ENCODE measurements around the gene ARID3A. TPM values are rescaled to one million over a fixed set of nuclear protein-coding genes. Genes with fewer than 3 reads are reported as not detected.

ARID3A gene
- total and polyA plus RNA-seq, 2 of the 13 experiments (the other 11 are each of a cell fraction or from before 2014, with no cell fraction given) = 71.3 to 77.9 TPM

DNA sequence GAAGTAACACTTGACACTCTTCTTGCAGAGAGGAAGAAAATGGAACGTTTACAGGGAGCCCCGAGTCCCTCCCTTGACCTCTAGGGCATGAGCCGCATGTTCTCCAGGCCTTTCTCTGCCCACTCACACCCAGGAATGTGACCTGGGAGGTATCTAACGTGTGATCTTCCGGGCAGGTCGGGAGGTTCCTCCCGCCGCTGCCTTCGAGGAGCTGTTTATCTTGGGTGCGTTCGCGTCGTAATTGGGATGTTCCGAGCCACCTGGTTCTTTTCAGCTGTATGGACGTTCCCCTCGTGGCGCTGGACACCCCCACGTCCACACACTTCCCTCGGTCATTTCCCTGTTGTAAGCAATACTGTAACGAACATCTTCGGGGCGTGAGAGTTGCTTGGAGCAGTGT is 13.6 kb downstream of the ARID3A start:
- ChIA-PET CTCF (ENCODE audit: low intra/inter-chr PET ratio, low total read pairs) (no interaction called here), POLR2A (interaction anchor here (1.1 to 3.5 kb wide), 3 partner anchors 12 to 45 kb away, joined by 3 to 18 read pairs (median 4); partner anchors contain the start of gene WDR18)
- no TSS peak for BruUV-seq (replicated peaks)
- no peak for ATAC-seq
- no peaks in the 10 kb centered on the region for H3K27me3 ChIP-seq (ENCODE audit: control insufficient read depth in 1 of 2, insufficient read depth in 2 of 2, low read length in 2 of 2)
- TF ChIP-seq RBM22 (optimal IDR thresholded peaks at IDR 0.05; ENCODE audit: low read length) (peak; percentile 48), HMG20B (CRISPR knock-in tag; conservative IDR thresholded peaks at IDR 0.05) (no peak), AKAP8 (CRISPR knock-in tag; IDR thresholded peaks at IDR 0.05) (0 out of 2 replicates have a peak, but pooled peaks have one; percentile 63)
- 93% methylated on average over 22 of the region's 22 CpGs for WGBS (ENCODE audit: low lambda C conversion rate)
- no peak overlapping the region for H3K4me2 ChIP-seq (ENCODE audit: low read depth, low read length)
- H3K27ac ChIP-seq (ENCODE audit: extremely low read length, insufficient read depth, low read length) = peak overlapping the region; percentile 8
- H3K9ac ChIP-seq (ENCODE audit: insufficient read depth, low read depth, low read length) = no peak overlapping the region
- H3K4me3 ChIP-seq (replicated peaks in 1 of 3; ENCODE audit: insufficient read depth in 1 of 3, low read depth in 2 of 3, low read length in 3 of 3) = no peak overlapping the region; a peak in 1 of 6 replicates
- H3K36me3 ChIP-seq (replicated peaks in 1 of 2; ENCODE audit: control insufficient read depth in 1 of 2, insufficient read depth in 2 of 2, low read length in 2 of 2) = peaks cover 22 to 74% of the 10 kb centered on the region in 2 experiments
- H3K9me3 ChIP-seq (ENCODE audit: low read length) = no peaks in the 10 kb centered on the region
- H4K20me1 ChIP-seq (ENCODE audit: insufficient read depth, low read length) = peaks cover 71% of the 10 kb centered on the region; the same call in 1 of the 2 replicates
- H3K4me1 ChIP-seq (ENCODE audit: insufficient read depth, low read length) = peaks cover 53% of the 10 kb centered on the region
- intact Hi-C loops (cut with micrococcal nuclease; ENCODE audit: unreplicated experiment) (no loop called here), in situ Hi-C loops (cut with HindIII; ENCODE audit: extremely low pct_ligation_motif_present, low pct_unique_long_range_greater_than_20kb) (no loop called here)
- no peak for FAIRE-seq
- no peak for DNase-seq (ENCODE audit: low spot score)
- H3K79me2 ChIP-seq (ENCODE audit: insufficient read depth, low read length) = peaks cover 84% of the 10 kb centered on the region
- no peak overlapping the region for H2AFZ ChIP-seq (ENCODE audit: low read length)

DNA sequence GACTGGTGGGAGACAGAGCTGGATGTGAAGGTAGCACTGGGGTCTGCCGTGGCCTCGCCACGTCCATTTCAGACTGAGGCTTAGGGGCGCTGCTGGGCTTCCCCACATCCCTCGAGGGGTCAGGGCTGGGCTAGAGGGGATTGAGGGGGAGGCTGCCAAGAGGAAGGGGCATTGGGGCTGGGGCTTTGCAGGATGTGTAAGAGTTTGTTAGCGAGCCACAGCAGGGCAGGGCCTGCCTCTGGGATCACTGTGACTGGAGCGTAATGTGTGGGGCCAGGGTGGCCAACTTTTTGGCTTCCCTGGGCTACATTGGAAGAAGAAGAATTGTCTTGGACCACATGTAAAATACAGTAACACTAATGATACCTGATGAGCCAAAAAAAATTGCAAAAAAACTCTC is 14.1 kb downstream of the ARID3A start:
- DNase-seq (ENCODE audit: low spot score) (no peak), ATAC-seq (no peak), FAIRE-seq (no peak)
- Histone ChIP-seq H2AFZ (ENCODE audit: low read length) (no peak overlapping the region), H3K9me3 (ENCODE audit: low read length) (no peaks in the 10 kb centered on the region), H3K4me3 (replicated peaks in 1 of 3; ENCODE audit: insufficient read depth in 1 of 3, low read depth in 2 of 3, low read length in 3 of 3) (no peak overlapping the region), H3K9ac (ENCODE audit: insufficient read depth, low read depth, low read length) (no peak overlapping the region), H3K27me3 (ENCODE audit: control insufficient read depth in 1 of 2, insufficient read depth in 2 of 2, low read length in 2 of 2) (no peaks in the 10 kb centered on the region), H3K36me3 (replicated peaks in 1 of 2; ENCODE audit: control insufficient read depth in 1 of 2, insufficient read depth in 2 of 2, low read length in 2 of 2) (peaks cover 25 to 79% of the 10 kb centered on the region in 2 experiments), H3K4me2 (ENCODE audit: low read depth, low read length) (no peak overlapping the region), H3K27ac (ENCODE audit: extremely low read length, insufficient read depth, low read length) (no peak overlapping the region), H3K79me2 (ENCODE audit: insufficient read depth, low read length) (peaks cover 85% of the 10 kb centered on the region), H4K20me1 (ENCODE audit: insufficient read depth, low read length) (peaks cover 74% of the 10 kb centered on the region; the same call in 1 of the 2 replicates), H3K4me1 (ENCODE audit: insufficient read depth, low read length) (peaks cover 53% of the 10 kb centered on the region)
- ChIA-PET CTCF (ENCODE audit: low intra/inter-chr PET ratio, low total read pairs) (no interaction called here), POLR2A (interaction anchor here (1.5 to 3.5 kb wide), 2 partner anchors 12 to 44 kb away, joined by 4 to 18 read pairs; partner anchors contain the start of gene WDR18)
- TF ChIP-seq ZNF790 (CRISPR knock-in tag; IDR thresholded peaks at IDR 0.05; ENCODE audit: borderline replicate concordance) = no peak
- TF ChIP-seq RBM39 (IDR thresholded peaks at IDR 0.05; ENCODE audit: low read depth, low read length, poor library complexity, severe bottlenecking) = peak; percentile 17
- TF ChIP-seq ZNF775 (CRISPR knock-in tag; IDR thresholded peaks at IDR 0.05; ENCODE audit: borderline replicate concordance) = no peak
- intact Hi-C loops (cut with micrococcal nuclease; ENCODE audit: unreplicated experiment) = no loop called here
- 90% methylated on average over 6 of the region's 7 CpGs for WGBS (ENCODE audit: low lambda C conversion rate)
- no TSS peak for BruUV-seq (replicated peaks)
- in situ Hi-C loops (cut with HindIII; ENCODE audit: extremely low pct_ligation_motif_present, low pct_unique_long_range_greater_than_20kb) = no loop called here

All from HepG2 (cell line).